GM21737 (cell line): Measurements from ENCODE around the gene PTPRC.
A peak's percentile ranks its signal among the peaks of the same experiment; 100 is the strongest.

Experiments
- ATAC-seq: cut with Tn5 transposase; IDR thresholded peaks from one replicate; pipeline ENCODE4 v1.9.1; 2021; ENCODE audit warnings: mild to moderate bottlenecking, moderate library complexity; ENCODE audit not compliant: unreplicated experiment

PTPRC gene

DNA sequence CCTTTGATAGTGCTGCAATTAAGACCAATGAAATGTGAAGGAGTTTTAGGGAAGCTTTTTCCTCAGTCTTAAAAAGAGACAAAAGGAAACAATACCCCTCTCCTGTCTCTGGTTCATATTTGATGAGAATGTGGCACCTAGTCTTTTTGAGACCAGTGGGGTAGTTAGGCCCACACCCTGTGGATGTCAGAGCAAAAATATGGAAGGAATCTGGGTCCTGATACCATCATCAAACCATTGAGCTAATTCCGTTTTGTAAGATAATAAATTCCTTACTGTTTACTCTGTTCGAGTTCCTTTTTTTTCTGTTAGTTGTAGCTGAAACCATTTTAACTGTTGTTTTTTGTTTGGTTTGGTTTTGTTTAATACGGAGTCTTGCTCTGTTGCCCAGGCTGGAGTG, 33.3 kb downstream of the PTPRC start:
- no peak for ATAC-seq

DNA sequence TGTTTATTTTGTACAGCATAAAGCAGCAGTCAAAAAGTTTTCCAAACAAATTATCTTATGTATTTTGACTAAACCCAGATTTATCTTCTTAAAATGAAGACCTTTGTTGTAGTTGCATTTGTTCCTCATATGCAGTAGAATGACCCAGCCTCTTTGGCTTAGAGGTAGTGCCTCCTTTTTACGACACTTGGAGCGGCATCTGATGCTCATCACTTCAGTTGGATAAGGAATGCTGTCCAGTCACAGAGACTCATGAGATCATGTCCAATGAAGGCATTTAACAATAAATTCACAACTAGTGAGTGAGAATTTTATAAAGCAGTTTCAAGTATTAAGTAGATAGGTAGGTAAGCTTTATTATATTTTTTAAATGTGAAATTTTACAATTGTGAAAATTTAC, 35.2 kb downstream of the PTPRC start:
- ATAC-seq = no peak

GRCh38 chr1:198676253-198676652, 37.4 kb downstream of the PTPRC start:
- no peak for ATAC-seq

- ATAC-seq = no peak
These were observed 38.2 kb downstream of the PTPRC start for GRCh38 chr1:198677027-198677426.

GRCh38 chr1:198677871-198678270, 39.0 kb downstream of the PTPRC start:
- ATAC-seq = no peak

- no peak for ATAC-seq
These were observed 39.5 kb downstream of the PTPRC start for GRCh38 chr1:198678301-198678836.

GRCh38 chr1:198678901-198679329, 40.1 kb downstream of the PTPRC start:
- no peak for ATAC-seq

DNA sequence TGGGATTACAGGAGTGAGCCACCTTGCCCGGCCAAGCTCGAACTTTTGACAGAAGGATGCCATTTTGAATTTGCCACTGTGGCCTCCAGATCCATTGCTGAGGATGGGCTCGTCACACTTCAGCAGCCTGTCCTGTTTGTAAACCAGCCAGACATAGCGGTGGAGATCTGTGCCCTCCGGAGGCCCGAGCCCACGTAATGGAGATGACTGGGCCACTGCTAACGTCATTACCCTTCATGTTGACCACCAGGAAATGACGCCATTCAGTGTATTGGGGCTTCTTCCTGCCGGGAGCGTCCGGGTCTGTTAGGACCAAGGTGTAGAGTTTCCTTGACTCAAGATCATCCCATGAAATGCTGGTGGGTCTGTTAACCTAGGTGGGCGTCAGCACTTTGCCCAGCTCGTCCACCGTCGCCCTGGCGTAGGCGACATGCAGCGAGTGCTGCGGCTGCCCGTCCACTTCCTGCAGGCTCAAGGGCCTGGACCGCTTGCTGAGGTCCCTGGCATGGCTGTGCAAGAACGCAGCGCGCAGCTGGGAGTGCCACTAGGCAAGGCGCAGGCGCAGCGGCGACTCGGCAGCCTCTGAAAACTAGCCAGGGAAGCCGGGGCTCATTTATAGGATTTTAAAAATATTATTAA, 40.8 kb downstream of the PTPRC start:
- ATAC-seq = no peak

- ATAC-seq = no peak
These were observed 41.5 kb downstream of the PTPRC start for GRCh38 chr1:198680174-198680875.

DNA sequence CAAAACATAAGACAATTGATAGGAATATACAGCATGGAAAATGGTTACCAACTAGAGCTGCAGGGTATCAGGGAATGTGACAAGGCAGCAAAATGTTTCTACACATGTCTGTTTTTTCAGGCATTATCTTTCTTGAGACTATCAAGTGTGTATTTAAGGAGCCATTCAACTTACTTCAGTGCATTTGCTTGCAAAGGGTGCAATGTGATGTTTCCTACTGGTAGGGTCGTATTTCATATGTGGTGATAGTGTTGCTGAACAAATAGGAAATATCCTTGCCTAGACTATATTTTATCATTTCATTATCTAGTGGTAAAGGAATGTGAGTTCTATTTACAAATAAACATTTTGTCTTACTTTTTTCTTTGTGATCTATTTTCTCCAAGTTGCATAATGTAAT, 42.4 kb downstream of the PTPRC start:
- ATAC-seq = no peak

DNA sequence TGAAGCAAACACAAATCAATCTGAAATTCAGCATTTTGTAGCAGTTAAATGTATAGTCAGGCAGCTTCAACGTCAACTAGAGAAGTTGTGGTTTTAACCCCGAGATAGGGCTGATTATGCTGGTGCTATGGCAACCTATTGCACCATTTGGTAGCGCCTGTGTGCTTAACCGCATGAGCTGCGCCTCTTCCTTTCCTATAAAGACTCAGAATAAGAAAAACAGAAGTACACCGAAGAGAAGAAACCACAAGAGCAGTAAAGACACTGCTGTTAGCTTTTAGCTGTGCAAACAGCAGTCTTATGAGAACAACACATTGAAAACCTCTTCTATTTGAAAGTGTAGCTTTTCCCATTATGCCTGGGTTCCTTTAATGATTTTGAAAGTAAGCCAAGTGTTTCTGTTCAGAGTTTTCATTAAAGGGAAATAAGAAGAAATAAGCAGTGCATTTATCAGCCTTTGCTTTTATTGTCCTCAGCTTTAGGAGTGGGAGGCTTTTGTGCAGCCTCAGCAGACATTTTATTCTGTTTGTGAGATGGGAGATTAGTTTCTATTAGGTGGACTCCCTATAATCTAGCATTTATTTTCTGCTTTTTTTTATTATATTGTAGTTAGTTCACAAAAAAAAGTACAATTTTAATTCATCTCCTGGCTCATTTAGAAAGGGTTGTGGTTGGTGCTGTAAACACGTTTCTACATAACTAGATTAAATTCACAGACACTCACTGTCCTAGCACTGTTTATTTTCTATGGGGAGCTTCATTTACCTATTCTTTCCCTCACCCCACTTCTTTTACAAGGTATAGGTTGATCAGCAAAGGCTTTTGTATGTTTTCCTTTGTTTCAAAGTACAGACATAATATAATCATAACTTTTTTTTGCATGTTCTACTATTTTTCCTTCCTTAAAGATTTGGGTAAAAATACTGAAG, 43.3 kb downstream of the PTPRC start:
- peak; percentile 98 for ATAC-seq

DNA sequence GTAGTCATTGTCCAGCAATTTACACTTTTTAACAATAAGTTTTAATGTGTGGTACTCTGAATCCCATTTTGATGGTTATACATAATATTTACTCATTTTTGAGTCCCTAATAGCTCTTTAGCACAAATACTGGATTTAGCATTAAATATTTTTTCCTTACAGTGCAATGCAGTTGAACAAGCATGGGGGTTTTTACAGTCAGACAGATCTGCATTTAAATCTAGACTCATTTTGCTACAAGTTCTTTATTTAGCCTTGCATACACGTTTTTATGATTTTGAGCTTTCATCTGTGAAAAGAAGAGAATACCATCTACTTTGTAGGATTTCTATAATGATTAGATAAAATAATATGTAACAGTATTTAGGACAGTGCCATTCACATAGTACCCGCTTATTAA, 44.0 kb downstream of the PTPRC start:
- no peak for ATAC-seq

DNA sequence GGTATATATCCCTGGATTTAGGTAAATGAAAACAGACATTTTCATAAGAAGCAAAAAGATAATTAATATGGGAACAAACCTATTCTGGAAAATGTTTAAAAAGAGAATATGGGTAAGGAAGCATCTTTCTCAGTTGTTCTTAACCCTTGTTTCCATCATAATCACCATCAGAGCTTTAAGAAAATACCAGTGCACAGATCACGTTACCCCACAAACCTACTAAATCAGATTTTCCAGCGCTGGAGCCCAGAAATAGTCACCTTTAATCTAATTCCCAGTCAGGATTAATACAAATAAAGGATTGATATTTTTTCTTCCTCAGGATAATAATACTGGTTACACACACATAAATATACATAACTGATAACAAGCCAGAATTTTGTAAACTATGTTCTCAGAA, 44.6 kb downstream of the PTPRC start:
- ATAC-seq = no peak

- no peak for ATAC-seq
These were observed 47.4 kb downstream of the PTPRC start for GRCh38 chr1:198686069-198686728.

GRCh38 chr1:198687429-198687828, 48.6 kb downstream of the PTPRC start:
- no peak for ATAC-seq

- ATAC-seq = no peak
These were observed 52.2 kb downstream of the PTPRC start for GRCh38 chr1:198691063-198691462.

DNA sequence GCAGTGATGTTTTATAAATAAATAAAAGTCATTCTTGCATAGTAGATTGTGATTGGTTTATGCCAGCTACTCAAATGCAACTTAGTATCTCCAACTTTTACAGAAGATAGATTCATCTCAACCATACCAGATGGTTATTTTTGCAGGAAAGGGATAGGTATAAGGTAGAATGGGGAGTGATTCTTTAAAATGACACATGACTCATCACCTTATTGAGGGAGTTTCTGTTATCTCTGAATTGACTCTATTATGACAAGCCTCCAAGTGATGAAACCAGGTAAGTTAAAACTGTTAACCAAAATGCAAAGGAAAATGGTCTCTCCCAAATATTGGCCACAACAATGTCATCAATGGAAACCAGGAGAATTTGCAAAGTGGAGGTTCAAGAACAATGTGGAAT, 54.5 kb downstream of the PTPRC start:
- ATAC-seq = no peak

DNA sequence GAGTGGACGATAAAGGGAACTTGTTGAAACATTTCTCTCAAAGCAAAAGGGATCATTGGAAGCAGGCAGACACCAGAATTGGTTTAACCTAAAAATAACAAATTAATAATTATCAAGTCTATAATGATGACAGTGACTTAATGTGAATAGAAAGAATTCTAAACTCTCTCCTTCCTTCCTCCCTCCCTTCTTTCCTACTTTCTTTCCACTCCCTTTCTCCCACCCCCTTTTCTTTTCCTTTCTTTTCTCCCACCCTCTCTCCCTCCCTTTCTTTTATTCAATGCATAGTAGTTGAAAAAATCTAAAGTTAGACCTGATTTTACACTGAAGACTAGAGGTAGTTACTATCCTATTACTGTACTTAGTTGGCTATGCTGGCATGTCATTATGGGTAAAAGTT, 55.7 kb downstream of the PTPRC start:
- ATAC-seq = no peak

- peak; percentile 65 for ATAC-seq
These were observed 57.4 kb downstream of the PTPRC start for GRCh38 chr1:198696211-198696610.

- no peak for ATAC-seq
These were observed 60.6 kb downstream of the PTPRC start for GRCh38 chr1:198699167-198700015.
